T-helper 2 cell treated with Interferon-gamma antibody and Interleukin-4, amounts not matched to agents 5 μg/mL and 100 μg/mL, for 36 hours (primary cell): Measurements from ENCODE around the gene BANP.
"Not testable (repeated sequence)": the region's sequence is repeated elsewhere in the genome, so short reads cannot be mapped to it uniquely, and the experiment has no call there.

Experiments used
- DNase-seq: peaks from one replicate; pipeline ENCODE4 v3.0.0; 2021; ENCODE audit warnings: low spot score
- H3K27ac Mint-ChIP-seq: one replicate; pipeline ENCODE4 v1.8.0; 2021; ENCODE audit warnings: mild to moderate bottlenecking, mixed read lengths
- H3K27me3 Mint-ChIP-seq: one replicate; pipeline ENCODE4 v1.8.0; 2021; ENCODE audit warnings: low read depth, mixed read lengths
- H3K36me3 Mint-ChIP-seq: one replicate; pipeline ENCODE4 v1.8.0; 2021; ENCODE audit warnings: low read depth, mixed read lengths
- H3K4me1 Mint-ChIP-seq: one replicate; pipeline ENCODE4 v1.8.0; 2021; ENCODE audit warnings: low read depth, mixed read lengths
- H3K4me3 Mint-ChIP-seq: one replicate; pipeline ENCODE4 v1.8.0; 2022; ENCODE audit warnings: mild to moderate bottlenecking, moderate library complexity, mixed read lengths
- H3K9me3 Mint-ChIP-seq: one replicate; pipeline ENCODE4 v1.8.0; 2021; ENCODE audit warnings: mixed read lengths

Gene BANP

DNA sequence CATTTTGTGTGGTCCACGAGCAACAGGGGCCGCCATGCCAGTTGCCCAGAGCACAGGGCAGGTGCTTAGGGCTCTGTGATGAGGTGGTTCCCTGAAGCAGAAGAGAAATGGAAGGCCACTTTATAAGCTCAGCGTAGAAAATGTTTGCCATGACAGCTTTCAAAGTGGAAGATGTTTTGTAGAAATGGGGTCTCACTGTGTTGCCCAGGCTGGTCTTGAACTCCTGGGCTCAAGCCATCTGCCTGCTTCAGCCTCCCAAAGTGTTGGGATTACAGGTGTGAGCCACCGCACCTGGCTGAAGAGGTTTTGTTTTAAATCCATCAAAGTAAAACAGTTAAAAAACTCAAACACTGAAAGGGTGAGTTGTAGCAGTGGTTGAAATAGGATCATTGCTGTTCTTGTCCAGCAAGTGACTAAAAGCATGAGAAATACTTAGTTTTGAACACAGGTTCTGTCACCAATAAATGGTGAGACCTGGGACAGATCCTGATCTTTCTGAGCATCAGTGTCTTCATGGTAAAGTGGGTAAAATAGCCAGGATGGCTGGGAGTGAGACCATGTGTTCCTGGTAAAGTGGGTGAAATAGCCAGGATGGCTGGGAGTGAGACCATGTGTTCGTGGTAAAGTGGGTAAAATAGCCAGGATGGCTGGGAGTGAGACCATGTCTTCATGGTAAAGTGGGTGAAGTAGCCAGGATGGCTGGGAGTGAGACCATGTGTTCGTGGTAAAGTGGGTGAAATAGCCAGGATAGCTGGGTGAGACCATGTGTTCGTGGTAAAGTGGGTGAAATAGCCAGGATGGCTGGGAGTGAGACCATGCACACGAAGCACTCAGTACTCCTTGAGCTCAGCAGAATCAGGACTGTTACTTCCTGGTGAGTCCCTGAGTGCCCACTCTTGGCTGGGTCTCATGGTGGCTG, 46.0 kb downstream of the BANP start:
- no peak for DNase-seq
- H3K36me3 Mint-ChIP-seq: peaks cover 12% of the 10 kb centered on the region
- H3K4me3 Mint-ChIP-seq: no peak overlapping the region
- H3K27me3 Mint-ChIP-seq: no peaks in the 10 kb centered on the region
- no peaks in the 10 kb centered on the region for H3K9me3 Mint-ChIP-seq
- H3K27ac Mint-ChIP-seq: peak overlapping the region; percentile 45
- H3K4me1 Mint-ChIP-seq: no peaks in the 10 kb centered on the region

DNA sequence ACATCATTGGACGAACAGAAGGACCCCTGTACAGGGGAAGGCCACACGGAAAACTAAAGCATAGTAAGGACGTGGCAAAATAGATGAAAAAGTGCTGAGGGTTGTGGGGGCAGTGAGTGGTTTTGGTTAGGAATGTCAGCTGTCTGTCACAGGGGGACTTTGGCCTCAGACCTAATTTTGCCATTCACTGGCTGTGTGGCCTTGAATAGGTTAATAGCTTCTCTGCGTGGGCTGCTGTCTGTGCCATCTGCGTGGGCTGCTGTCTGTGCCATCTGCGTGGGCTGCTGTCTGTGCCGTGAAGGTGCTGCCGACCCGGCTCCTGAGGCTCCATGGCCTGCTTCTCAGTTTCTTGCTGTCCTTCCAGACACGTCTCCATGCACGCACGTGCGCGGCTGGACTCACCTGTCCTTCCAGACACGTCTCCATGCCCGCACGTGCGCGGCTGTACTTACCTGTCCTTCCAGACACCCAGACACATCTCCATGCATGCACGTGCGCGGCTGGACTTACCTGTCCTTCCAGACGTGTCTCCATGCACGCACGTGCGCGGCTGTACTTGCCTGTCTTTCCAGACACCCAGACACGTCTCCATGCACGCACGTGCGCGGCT, 47.1 kb downstream of the BANP start:
- not testable (repeated sequence) for DNase-seq, H3K4me3 Mint-ChIP-seq, H3K9me3 Mint-ChIP-seq, H3K36me3 Mint-ChIP-seq, H3K27me3 Mint-ChIP-seq, H3K27ac Mint-ChIP-seq, H3K4me1 Mint-ChIP-seq

DNA sequence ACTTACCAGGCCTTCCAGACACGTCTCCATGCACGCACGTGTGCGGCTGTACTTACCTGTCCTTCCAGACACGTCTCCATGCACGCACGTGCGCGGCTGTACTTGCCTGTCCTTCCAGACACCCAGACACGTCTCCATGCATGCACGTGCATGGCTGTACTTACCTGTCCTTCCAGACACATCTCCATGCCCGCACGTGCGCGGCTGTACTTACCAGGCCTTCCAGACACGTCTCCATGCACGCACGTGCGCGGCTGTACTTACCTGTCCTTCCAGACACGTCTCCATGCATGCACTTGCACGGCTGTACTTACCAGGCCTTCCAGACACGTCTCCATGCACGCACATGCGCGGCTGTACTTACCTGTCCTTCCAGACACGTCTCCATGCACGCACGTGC, 47.8 kb downstream of the BANP start:
- not testable (repeated sequence) for DNase-seq, H3K4me3 Mint-ChIP-seq, H3K9me3 Mint-ChIP-seq, H3K27me3 Mint-ChIP-seq, H3K27ac Mint-ChIP-seq, H3K4me1 Mint-ChIP-seq
- peaks cover 11% of the 10 kb centered on the region for H3K36me3 Mint-ChIP-seq

DNA sequence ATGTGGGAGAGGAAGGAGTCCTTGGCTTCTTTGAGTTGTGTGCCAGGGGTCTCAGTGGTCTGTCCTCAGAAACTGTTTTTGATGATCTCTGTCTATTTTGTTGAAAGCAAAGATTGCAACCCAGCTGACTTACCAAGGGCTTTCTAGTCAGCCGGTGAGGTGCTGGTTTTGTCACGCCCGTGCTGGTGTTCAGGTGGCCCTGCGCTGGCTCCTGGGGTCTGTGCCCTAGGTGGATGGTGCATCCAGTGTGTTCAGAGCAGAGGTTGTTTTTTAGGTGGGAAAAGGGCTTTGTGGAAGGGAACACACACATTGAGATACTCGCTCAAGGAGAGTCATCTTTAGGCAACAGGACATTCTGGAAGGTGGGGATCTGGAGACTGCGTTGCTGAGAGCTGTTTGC, 51.0 kb downstream of the BANP start:
- no peaks in the 10 kb centered on the region for H3K27me3 Mint-ChIP-seq
- H3K4me1 Mint-ChIP-seq: no peaks in the 10 kb centered on the region
- H3K9me3 Mint-ChIP-seq: no peaks in the 10 kb centered on the region
- no peak overlapping the region for H3K27ac Mint-ChIP-seq
- H3K36me3 Mint-ChIP-seq: peaks cover 19% of the 10 kb centered on the region
- no peak for DNase-seq
- no peak overlapping the region for H3K4me3 Mint-ChIP-seq

DNA sequence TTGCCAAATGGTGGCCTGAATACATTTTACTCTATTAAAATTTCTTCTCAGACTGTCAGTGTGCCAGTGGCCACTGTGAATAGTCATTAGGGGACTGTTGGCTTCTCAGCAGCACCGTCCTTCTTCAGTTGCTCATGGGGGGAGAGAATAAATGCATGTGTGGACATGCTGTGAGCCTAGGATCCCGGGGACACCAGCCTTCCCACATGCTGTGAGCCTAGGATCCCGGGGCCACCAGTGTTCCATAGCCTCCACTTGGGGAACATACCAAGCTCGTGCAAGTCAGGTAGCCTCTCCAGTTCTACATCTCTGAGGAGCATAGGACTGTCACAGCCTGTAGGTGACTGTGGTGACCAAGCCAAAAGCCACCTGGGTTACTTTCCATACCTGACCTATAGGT, 51.5 kb downstream of the BANP start:
- Mint-ChIP-seq H3K4me3 (no peak overlapping the region), H3K9me3 (no peaks in the 10 kb centered on the region), H3K4me1 (no peaks in the 10 kb centered on the region), H3K27ac (no peak overlapping the region), H3K27me3 (no peaks in the 10 kb centered on the region), H3K36me3 (peaks cover 19% of the 10 kb centered on the region)
- DNase-seq: no peak

DNA sequence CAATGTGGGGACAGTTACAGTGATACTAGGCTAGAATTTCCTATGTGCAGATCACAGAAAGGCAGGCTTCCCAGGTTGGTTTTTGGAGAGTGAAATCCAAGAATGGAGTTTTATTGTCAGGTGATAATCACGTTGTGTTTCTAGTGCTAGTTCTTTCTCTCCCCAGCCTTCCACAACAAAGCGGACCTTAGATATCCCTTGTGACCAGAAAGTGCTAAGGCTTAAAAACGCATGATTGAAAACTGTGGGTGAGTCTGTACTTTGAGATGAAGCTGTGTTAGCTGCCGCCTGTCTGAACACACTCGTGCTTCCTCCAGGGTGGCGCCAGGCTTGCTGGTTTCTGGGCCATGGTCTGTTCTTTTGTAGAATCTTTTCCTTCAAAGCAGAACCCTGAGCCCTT, 52.1 kb downstream of the BANP start:
- DNase-seq: no peak
- no peaks in the 10 kb centered on the region for H3K9me3 Mint-ChIP-seq
- H3K4me3 Mint-ChIP-seq: no peak overlapping the region
- H3K27me3 Mint-ChIP-seq: no peaks in the 10 kb centered on the region
- H3K27ac Mint-ChIP-seq: no peak overlapping the region
- H3K4me1 Mint-ChIP-seq: no peaks in the 10 kb centered on the region
- peaks cover 19% of the 10 kb centered on the region for H3K36me3 Mint-ChIP-seq

DNA sequence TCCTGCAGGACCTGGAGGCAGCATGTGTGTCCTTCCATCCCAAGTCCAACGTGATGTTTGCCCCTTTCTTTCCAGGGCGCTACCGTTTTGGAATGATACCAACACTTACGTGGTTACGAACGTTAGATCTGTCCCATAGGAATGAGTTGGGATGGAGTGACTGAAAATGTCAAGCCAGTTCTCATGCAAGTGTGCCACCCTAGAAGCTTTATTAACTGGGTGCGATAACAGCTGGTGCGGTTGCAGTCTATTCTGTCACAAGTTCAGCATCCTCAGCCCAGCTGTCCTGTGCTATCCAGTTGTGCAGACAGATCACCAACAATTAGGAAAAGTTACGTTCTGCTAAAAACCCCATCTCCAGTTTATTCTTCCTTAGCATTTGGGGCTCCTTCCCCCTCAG, 52.5 kb downstream of the BANP start:
- H3K27ac Mint-ChIP-seq: no peak overlapping the region
- H3K4me1 Mint-ChIP-seq: no peaks in the 10 kb centered on the region
- no peak for DNase-seq
- H3K9me3 Mint-ChIP-seq: no peaks in the 10 kb centered on the region
- H3K36me3 Mint-ChIP-seq: peaks cover 19% of the 10 kb centered on the region
- H3K4me3 Mint-ChIP-seq: no peak overlapping the region
- H3K27me3 Mint-ChIP-seq: no peaks in the 10 kb centered on the region

DNA sequence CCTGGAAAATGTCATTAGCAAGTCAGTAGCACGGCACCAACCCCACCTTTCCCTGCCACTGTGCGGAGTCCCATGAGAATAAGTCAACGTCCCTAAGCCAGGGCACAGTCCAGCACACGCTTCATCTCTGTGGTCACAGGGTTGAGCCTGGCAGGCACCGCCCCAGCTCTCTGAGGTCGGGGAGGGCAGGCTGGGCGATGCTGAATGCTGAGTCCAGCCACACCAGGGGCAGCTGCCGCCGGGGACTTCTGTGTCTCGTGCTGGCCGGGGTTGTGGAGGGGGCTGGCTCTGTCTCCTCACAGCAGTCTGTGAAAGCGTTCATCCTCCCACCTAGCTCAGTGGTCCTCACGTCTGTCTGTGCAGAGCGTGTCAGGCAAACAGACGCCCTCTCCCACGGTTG, 53.2 kb downstream of the BANP start:
- H3K36me3 Mint-ChIP-seq: peaks cover 22% of the 10 kb centered on the region
- no peaks in the 10 kb centered on the region for H3K9me3 Mint-ChIP-seq
- DNase-seq: no peak
- H3K27me3 Mint-ChIP-seq: no peaks in the 10 kb centered on the region
- no peak overlapping the region for H3K4me3 Mint-ChIP-seq
- no peak overlapping the region for H3K27ac Mint-ChIP-seq
- H3K4me1 Mint-ChIP-seq: no peaks in the 10 kb centered on the region

DNA sequence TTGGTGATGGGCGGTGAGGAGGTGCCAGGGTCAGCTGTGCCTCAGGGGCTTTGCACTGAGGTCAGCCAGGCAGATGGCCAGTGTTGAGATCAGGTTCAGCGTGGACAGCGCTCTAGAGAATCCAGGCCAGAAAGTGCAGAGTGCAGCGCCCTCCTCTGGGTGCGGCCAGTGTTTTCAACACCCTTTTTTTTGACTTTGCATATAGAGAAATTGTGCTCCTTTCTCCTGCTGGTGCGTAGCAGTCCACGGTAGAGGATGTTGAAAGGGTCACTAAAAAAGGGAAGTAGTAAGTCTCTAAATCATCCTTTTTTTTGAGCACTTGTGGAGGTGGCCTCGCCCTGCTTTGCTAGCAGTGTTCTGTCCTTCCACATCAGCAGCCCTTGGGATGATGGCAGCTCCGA, 53.9 kb downstream of the BANP start:
- H3K36me3 Mint-ChIP-seq: peaks cover 26% of the 10 kb centered on the region
- no peak overlapping the region for H3K4me3 Mint-ChIP-seq
- H3K27me3 Mint-ChIP-seq: no peaks in the 10 kb centered on the region
- H3K4me1 Mint-ChIP-seq: no peaks in the 10 kb centered on the region
- H3K27ac Mint-ChIP-seq: no peak overlapping the region
- DNase-seq: no peak
- no peaks in the 10 kb centered on the region for H3K9me3 Mint-ChIP-seq

DNA sequence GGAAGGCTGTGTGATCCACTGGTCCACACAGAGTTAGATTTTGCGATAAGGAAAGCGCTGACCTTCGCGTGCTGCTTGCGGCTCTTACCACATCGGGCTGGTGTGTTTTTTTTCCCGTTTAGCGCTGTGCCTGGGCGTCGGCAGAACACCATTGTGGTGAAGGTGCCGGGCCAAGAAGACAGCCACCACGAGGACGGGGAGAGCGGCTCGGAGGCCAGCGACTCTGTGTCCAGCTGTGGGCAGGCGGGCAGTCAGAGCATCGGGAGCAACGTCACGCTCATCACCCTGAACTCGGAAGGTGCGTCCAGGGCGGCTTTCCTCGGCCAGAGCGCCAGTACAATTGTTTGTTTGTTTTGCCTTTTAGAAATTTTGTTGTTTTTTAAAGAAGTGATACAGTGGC, 54.7 kb downstream of the BANP start:
- no peaks in the 10 kb centered on the region for H3K9me3 Mint-ChIP-seq
- no peaks in the 10 kb centered on the region for H3K4me1 Mint-ChIP-seq
- H3K4me3 Mint-ChIP-seq: no peak overlapping the region
- H3K36me3 Mint-ChIP-seq: peaks cover 26% of the 10 kb centered on the region
- H3K27ac Mint-ChIP-seq: no peak overlapping the region
- DNase-seq: no peak
- H3K27me3 Mint-ChIP-seq: no peaks in the 10 kb centered on the region

DNA sequence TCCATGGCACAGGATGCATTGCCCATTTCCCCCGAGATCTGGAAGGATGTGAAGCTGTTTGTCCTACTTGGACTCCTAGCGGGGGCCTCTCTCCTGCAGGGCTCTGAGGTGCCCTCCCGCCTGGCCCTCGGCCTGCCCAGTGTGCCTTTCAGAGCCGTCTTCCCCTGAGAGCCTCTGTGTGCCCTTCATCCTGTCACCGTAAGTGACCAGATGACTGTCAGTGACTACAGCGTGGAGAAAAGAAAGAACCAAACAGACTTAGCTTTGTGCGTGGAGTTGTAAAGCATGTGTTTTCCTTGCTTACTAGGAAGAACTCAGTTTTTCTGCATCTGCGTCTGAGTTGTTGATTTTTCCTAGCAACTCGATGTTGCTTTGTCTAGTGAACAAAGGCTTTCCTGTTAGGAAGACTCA, 56.1 kb downstream of the BANP start:
- Mint-ChIP-seq H3K27me3 (no peaks in the 10 kb centered on the region), H3K4me3 (no peak overlapping the region), H3K27ac (no peak overlapping the region)

DNA sequence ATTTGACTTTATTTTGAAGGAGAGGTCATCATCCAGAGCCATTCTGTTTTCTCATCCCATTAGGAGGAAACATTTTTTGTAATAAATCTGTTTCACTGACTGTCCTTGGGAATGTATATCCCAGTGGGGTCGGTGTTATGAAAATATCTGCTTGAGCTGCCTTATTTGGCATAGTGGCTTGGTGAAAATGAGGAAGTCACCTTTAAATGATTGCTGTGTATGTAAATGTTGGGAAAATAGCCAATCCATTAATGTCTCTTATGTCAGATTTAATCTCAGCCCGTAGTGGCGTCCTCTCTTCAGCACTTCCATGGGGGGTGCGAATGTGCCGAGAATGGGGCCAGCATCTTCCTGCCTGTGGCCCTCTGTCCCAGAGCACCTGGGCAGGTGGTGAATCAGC, 57.6 kb downstream of the BANP start:
- H3K27me3 Mint-ChIP-seq: no peaks in the 10 kb centered on the region
- H3K4me1 Mint-ChIP-seq: no peaks in the 10 kb centered on the region
- no peak for DNase-seq
- no peak overlapping the region for H3K4me3 Mint-ChIP-seq
- no peaks in the 10 kb centered on the region for H3K9me3 Mint-ChIP-seq
- no peak overlapping the region for H3K27ac Mint-ChIP-seq
- H3K36me3 Mint-ChIP-seq: peaks cover 23% of the 10 kb centered on the region

More for the DNA sequence above, 56.1 kb downstream of the BANP start:
- Mint-ChIP-seq H3K36me3 (peaks cover 23% of the 10 kb centered on the region), H3K4me1 (no peaks in the 10 kb centered on the region), H3K9me3 (no peaks in the 10 kb centered on the region)
- DNase-seq: no peak

DNA sequence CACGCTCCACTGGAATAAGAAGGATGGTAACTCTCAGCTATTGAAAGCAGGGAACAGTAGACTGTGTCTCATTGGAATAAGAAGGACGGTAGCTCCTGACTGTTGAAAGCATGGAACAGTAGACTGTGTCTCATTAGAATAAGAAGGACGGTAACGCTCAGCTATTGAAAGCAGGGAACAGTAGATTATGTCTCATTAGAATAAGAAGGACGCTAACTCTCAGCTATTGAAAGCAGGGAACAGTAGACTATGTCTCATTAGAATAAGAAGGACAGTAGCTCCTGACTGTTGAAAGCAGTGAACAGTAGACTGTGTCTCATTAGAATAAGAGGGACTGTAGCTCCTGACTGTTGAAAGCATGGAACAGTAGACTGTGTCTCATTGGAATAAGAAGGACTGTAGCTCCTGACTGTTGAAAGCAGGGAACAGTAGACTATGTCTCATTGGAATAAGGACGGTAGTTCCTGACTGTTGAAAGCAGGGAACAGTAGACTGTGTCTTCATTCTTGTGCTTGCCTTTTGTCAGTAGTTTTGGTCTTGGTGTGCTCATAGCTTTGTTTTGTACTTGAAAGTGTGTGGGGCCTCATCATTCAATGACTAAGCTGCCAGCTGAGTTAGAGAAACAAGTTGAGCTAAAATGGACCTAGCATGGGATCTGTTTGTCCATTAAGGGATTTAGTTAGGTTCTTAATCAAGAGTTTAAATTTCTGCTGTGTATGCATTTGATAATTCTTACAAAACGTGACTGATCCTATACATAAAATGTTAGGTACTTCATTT, 58.5 kb downstream of the BANP start:
- no peak overlapping the region for H3K27ac Mint-ChIP-seq
- no peaks in the 10 kb centered on the region for H3K27me3 Mint-ChIP-seq
- DNase-seq: no peak
- H3K4me1 Mint-ChIP-seq: no peaks in the 10 kb centered on the region
- H3K9me3 Mint-ChIP-seq: no peaks in the 10 kb centered on the region
- H3K4me3 Mint-ChIP-seq: no peak overlapping the region
- H3K36me3 Mint-ChIP-seq: peaks cover 19% of the 10 kb centered on the region

DNA sequence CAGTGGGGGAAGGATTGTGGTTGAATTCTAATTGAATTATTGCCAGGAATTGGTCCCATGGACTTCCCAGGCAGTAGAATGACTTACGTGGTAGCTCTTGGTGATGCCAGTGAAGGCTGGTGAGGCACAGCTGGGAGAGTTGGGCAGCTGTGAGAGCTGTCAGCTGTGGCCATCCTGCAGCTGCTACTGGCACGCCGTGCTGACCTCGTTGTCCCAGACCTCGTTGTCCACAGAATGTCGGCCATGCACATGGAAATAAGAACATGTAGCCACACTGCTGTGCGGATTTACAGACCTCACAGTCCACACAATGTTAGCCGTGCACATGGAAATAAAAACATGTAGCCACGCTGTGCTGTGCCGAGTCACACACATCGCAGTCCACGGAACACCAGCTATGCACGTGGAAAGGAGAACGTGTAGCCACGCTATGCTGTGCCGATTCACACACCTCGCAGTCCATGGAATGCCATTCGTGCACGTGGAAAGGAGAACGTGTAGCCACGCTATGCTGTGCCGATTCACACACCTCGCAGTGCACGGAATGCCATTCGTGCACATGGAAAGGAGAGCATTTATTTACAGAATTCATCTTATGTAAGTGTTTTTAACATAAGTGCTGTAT, 59.2 kb downstream of the BANP start:
- Mint-ChIP-seq H3K27me3 (no peaks in the 10 kb centered on the region), H3K9me3 (no peaks in the 10 kb centered on the region), H3K27ac (no peak overlapping the region), H3K4me1 (no peaks in the 10 kb centered on the region), H3K4me3 (no peak overlapping the region), H3K36me3 (peaks cover 17% of the 10 kb centered on the region)
- no peak for DNase-seq
